H1 (cell line): Measurements from ENCODE around the gene NOX5. TPM values are rescaled to one million over a fixed set of nuclear protein-coding genes. Genes with fewer than 3 reads are reported as not detected.

Source experiments
- CTCF ChIA-PET: fragments of 300-600 bp; sonication (Branson Sonifier 250); formaldehyde crosslinking; loops from one replicate; lab custom pipeline; 2021; ENCODE audit not compliant: partially characterized antibody; lab: Charles Lee
- POLR2A ChIA-PET: fragments of 300-600 bp; sonication (Branson Sonifier 250); formaldehyde crosslinking; loops from one replicate; lab custom pipeline; 2021; ENCODE audit warnings: inconsistent platforms; ENCODE audit not compliant: partially characterized antibody; lab: Charles Lee
- DNase-seq, 2 experiments: peaks; one replicate each; pipeline versions ENCODE4 v3.0.0 to v3.0.0-alpha.2; 2010 to 2022; ENCODE audit warnings: low spot score in 2 of 2, low read depth in 1 of 2, mixed read lengths in 1 of 2
- FAIRE-seq: peaks from 2 replicates; lab custom pipeline; 2011; peaks lifted over from hg19 to GRCh38; lab: Jason Lieb, UNC
- H2AFZ ChIP-seq: 2 replicates; pipeline ENCODE4 v1.8.1; 2012; ENCODE audit warnings: low read length, inconsistent platforms
- H2AK5ac ChIP-seq: 2 replicates; pipeline ENCODE4 v1.6.1; 2013; ENCODE audit warnings: low read depth, low read length
- H2BK120ac ChIP-seq: replicated peaks from 2 replicates; pipeline ENCODE3; 2013; ENCODE audit warnings: low read depth, low read length, inconsistent platforms
- H2BK12ac ChIP-seq: 2 replicates; pipeline ENCODE4 v1.6.1; 2013; ENCODE audit warnings: low read depth, low read length
- H2BK15ac ChIP-seq: 2 replicates; pipeline ENCODE4 v1.6.1; 2013; ENCODE audit warnings: low read length
- H2BK20ac ChIP-seq: 2 replicates; pipeline ENCODE4 v1.6.1; 2013; ENCODE audit warnings: low read length
- H2BK5ac ChIP-seq: 2 replicates; pipeline ENCODE4 v1.6.1; 2013; ENCODE audit warnings: low read depth, low read length
- H3K14ac ChIP-seq: 2 replicates; pipeline ENCODE4 v1.6.1; 2013; ENCODE audit warnings: inconsistent platforms; ENCODE audit not compliant: insufficient read length
- H3K18ac ChIP-seq: 2 replicates; pipeline ENCODE4 v1.6.1; 2013; ENCODE audit warnings: low read length; ENCODE audit errors: extremely low read depth
- H3K23ac ChIP-seq: 2 replicates; pipeline ENCODE4 v1.6.1; 2013; ENCODE audit warnings: inconsistent platforms; ENCODE audit not compliant: insufficient read length
- H3K23me2 ChIP-seq: 2 replicates; pipeline ENCODE4 v1.6.1; 2013; ENCODE audit warnings: low read depth, low read length
- H3K27ac ChIP-seq: 2 replicates; pipeline ENCODE4 v1.6.1; 2011; ENCODE audit warnings: low read depth, low read length, inconsistent platforms
- H3K27me3 ChIP-seq, 4 experiments: replicated peaks in 1 of 4; 1 replicate in 1 of 4; 2 replicates in 3 of 4; pipeline versions ENCODE4 v1.6.1 to v1.8.1; 2011 to 2013; ENCODE audit warnings: low read length in 3 of 4, mild to moderate bottlenecking in 3 of 4, inconsistent platforms in 2 of 4, mixed read lengths in 2 of 4, moderate library complexity in 1 of 4; ENCODE audit not compliant: control insufficient read depth in 3 of 4, insufficient read depth in 3 of 4; ENCODE audit errors: extremely low read depth in 1 of 4
- H3K36me3 ChIP-seq, 4 experiments: 2 replicates each; pipeline versions ENCODE4 v1.6.1 to v1.8.1; 2011 to 2013; ENCODE audit warnings: mild to moderate bottlenecking in 4 of 4, low read length in 3 of 4, moderate library complexity in 2 of 4, control low read depth in 1 of 4, inconsistent platforms in 1 of 4; ENCODE audit not compliant: insufficient read depth in 4 of 4, control insufficient read depth in 2 of 4
- H3K4ac ChIP-seq: replicated peaks from 2 replicates; pipeline ENCODE3; 2013; ENCODE audit warnings: low read length, low read depth, mixed read lengths, inconsistent platforms; ENCODE audit not compliant: insufficient read length
- H3K4me1 ChIP-seq, 4 experiments: replicated peaks in 1 of 4; 1 replicate in 1 of 4; 2 replicates in 3 of 4; pipeline versions ENCODE4 v1.6.1 to v1.8.1; 2011 to 2013; ENCODE audit warnings: low read length in 3 of 4, inconsistent platforms in 2 of 4, mixed read lengths in 1 of 4; ENCODE audit not compliant: insufficient read depth in 4 of 4, control insufficient read depth in 3 of 4
- H3K4me2 ChIP-seq, 2 experiments: 2 replicates each; pipeline versions ENCODE4 v1.6.1 to v1.8.1; 2011 to 2013; ENCODE audit warnings: low read depth in 2 of 2, low read length in 2 of 2, control low read depth in 1 of 2, inconsistent platforms in 1 of 2, mild to moderate bottlenecking in 1 of 2; ENCODE audit not compliant: insufficient read depth in 1 of 2
- H3K4me3 ChIP-seq, 4 experiments: fragments of 200-600, 300-600 bp in 1 of 4; sonication (generic), shearing (Covaris generic), sonication (Bioruptor Twin) in 1 of 4; 2 replicates each; pipeline versions ENCODE4 v1.5.1 to v1.8.1; 2011 to 2016; ENCODE audit warnings: low read length in 4 of 4, low read depth in 3 of 4, control low read depth in 2 of 4, inconsistent platforms in 2 of 4, mild to moderate bottlenecking in 2 of 4, mixed read lengths in 1 of 4, moderate library complexity in 1 of 4; ENCODE audit not compliant: insufficient read depth in 2 of 4; ENCODE audit errors: extremely low read depth in 1 of 4
- H3K56ac ChIP-seq: replicated peaks from 2 replicates; pipeline ENCODE3; 2013; ENCODE audit warnings: low read depth, mild to moderate bottlenecking, mixed read lengths, low read length, inconsistent platforms; ENCODE audit not compliant: insufficient read length
- H3K79me1 ChIP-seq: 2 replicates; pipeline ENCODE4 v1.6.1; 2013; ENCODE audit warnings: low read depth, low read length, control low read depth
- H3K79me2 ChIP-seq, 2 experiments: 2 replicates each; pipeline versions ENCODE4 v1.6.1 to v1.8.1; 2012 to 2013; ENCODE audit warnings: low read length in 2 of 2, mild to moderate bottlenecking in 2 of 2, inconsistent platforms in 1 of 2; ENCODE audit not compliant: insufficient read depth in 2 of 2, control insufficient read depth in 1 of 2
- H3K9ac ChIP-seq, 4 experiments: replicated peaks in 1 of 4; 1 replicate in 1 of 4; 2 replicates in 3 of 4; pipeline versions ENCODE4 v1.6.1 to v1.8.1; 2011 to 2013; ENCODE audit warnings: low read depth in 3 of 4, low read length in 3 of 4, control low read depth in 2 of 4, mild to moderate bottlenecking in 2 of 4, moderate library complexity in 2 of 4, inconsistent platforms in 1 of 4; ENCODE audit errors: extremely low read depth in 1 of 4
- H3K9me3 ChIP-seq, 2 experiments: 2 replicates each; pipeline versions ENCODE4 v1.6.1 to v1.8.1; 2012 to 2013; ENCODE audit warnings: mild to moderate bottlenecking in 2 of 2, moderate library complexity in 2 of 2, control low read depth in 1 of 2, inconsistent platforms in 1 of 2, low read depth in 1 of 2, low read length in 1 of 2, mixed read lengths in 1 of 2; ENCODE audit not compliant: insufficient read depth in 2 of 2
- H4K20me1 ChIP-seq, 2 experiments: replicated peaks in 1 of 2; 2 replicates each; pipeline versions ENCODE3 to v1.8.1; 2011 to 2013; ENCODE audit warnings: inconsistent platforms in 2 of 2, low read length in 2 of 2, mild to moderate bottlenecking in 1 of 2; ENCODE audit not compliant: insufficient read depth in 2 of 2, control insufficient read depth in 1 of 2
- H4K5ac ChIP-seq: 2 replicates; pipeline ENCODE4 v1.6.1; 2013; ENCODE audit warnings: low read length, low read depth, mixed read lengths, inconsistent platforms; ENCODE audit not compliant: insufficient read length
- H4K8ac ChIP-seq: 2 replicates; pipeline ENCODE4 v1.8.0; 2013; ENCODE audit warnings: mild to moderate bottlenecking, moderate library complexity, low read length, inconsistent platforms; ENCODE audit not compliant: insufficient read depth; ENCODE audit errors: extremely low read depth
- H4K91ac ChIP-seq: replicated peaks from 2 replicates; pipeline ENCODE3; 2013; ENCODE audit warnings: low read length, mixed read lengths, inconsistent platforms; ENCODE audit not compliant: insufficient read length
- SRF ChIP-seq: IDR thresholded peaks from 2 replicates; pipeline ENCODE4 v1.6.1; 2011; ENCODE audit warnings: mild to moderate bottlenecking, low read depth, low read length, moderate library complexity
- TEAD4 ChIP-seq: IDR thresholded peaks from 2 replicates; pipeline ENCODE4 v1.6.1; 2012; ENCODE audit warnings: low read depth, low read length, inconsistent platforms, mixed read lengths
- WGBS, 2 experiments: shearing (Covaris generic) in 1 of 2; methylation state at CpG; one replicate each; pipeline versions ENCODE4 v1.1.6 to v1.1.7; 2013 to 2015; ENCODE audit warnings: low lambda C conversion rate in 2 of 2, mixed read lengths in 2 of 2, inconsistent platforms in 1 of 2, low coverage in 1 of 2, missing lambda C conversion rate in 1 of 2; ENCODE audit not compliant: insufficient replicate concordance in 2 of 2, insufficient coverage in 1 of 2, insufficient read length in 1 of 2; ENCODE audit errors: extremely low coverage in 1 of 2, missing lambda C conversion rate in 1 of 2; 5-methylcytosine and 5-hydroxymethylcytosine counted together
- polyA plus RNA-seq, 7 experiments: library from polyadenylated mRNA; depleted of rRNA in 3 of 7; stranded (reverse) in 5 of 7; unstranded in 2 of 7; fragments of >200 nt in 5 of 7; fragments of 200-250 nt in 2 of 7; gene quantifications; 1 replicate in 5 of 7; 2 replicates in 1 of 7; 4 replicates in 1 of 7; pipeline versions ENCODE4 v1.2.1 to v1.2.3, GENCODE V29; 2011 to 2013; ENCODE audit warnings: missing spikeins in 2 of 7, mixed read lengths in 2 of 7
- total RNA-seq: library from RNA; stranded (reverse); fragmentation: NEBNext Ultra II Directional; extraction: Animal tissue kit (Norgen Biotek cat#: 25700); gene quantifications from 2 replicates; pipeline ENCODE4 v1.2.1, GENCODE V29; 2021

Gene NOX5
- total and polyA plus RNA-seq, 2 of the 8 experiments (the other 6 are each of a cell fraction or from before 2014, with no cell fraction given), result under 0.01 TPM; not detected in 1

- Histone ChIP-seq H3K14ac (no peak overlapping the region), H3K79me1 (no peaks in the 10 kb centered on the region), H2BK120ac (peak overlapping the region; percentile 52), H4K20me1 (no peaks in the 10 kb centered on the region), H3K23me2 (peaks cover 11% of the 10 kb centered on the region; the same call in 1 of the 2 replicates), H3K9ac (no peak overlapping the region; a peak in 1 of 7 replicates), H3K56ac (no peak overlapping the region), H3K27me3 (peaks cover 0 to 6% (median 2%) of the 10 kb centered on the region in 4 experiments; a peak in 2 of 7 replicates), H3K4ac (no peak overlapping the region), H4K8ac (no peak overlapping the region), H3K4me1 (peaks cover 31 to 65% (median 50%) of the 10 kb centered on the region in 4 experiments), H3K27ac (no peak overlapping the region), H2AK5ac (no peak overlapping the region), H3K36me3 (no peaks in the 10 kb centered on the region), H3K79me2 (no peaks in the 10 kb centered on the region), H3K23ac (no peak overlapping the region), H3K9me3 (no peaks in the 10 kb centered on the region), H2AFZ (no peak overlapping the region), H2BK20ac (peak overlapping the region; percentile 52; the same call in 1 of the 2 replicates), H3K18ac (no peak overlapping the region; the same call in 1 of the 2 replicates), H4K5ac (no peak overlapping the region), H2BK15ac (no peak overlapping the region), H2BK12ac (peak overlapping the region; percentile 53; the same call in 1 of the 2 replicates), H3K4me2 (peak overlapping the region; percentile 2 to 66; a peak in 2 of 4 replicates), H2BK5ac (peak overlapping the region; percentile 9; the same call in 1 of the 2 replicates), H3K4me3 (peak overlapping the region in 1 of 4 experiments; percentile 29; a peak in 1 of 8 replicates), H4K91ac (peak overlapping the region; percentile 48)
- POLR2A ChIA-PET, result interaction anchor here (0.8 to 4.9 kb wide), 4 partner anchors 11 to 37 kb away, joined by 3 to 39 read pairs (median 4); no protein-coding TSS in a partner anchor
- FAIRE-seq (no peak), DNase-seq (no peak)
- 41% methylated on average over 5 of the region's 5 CpGs; no CpG with 5 or more reads in 1 of the 2 experiments for WGBS, 2 experiments
- TF ChIP-seq SRF, result no peak
- TF ChIP-seq TEAD4, result no peak
- CTCF ChIA-PET, result interaction anchor here (0.6 to 3.2 kb wide), 12 partner anchors 10 to 1154 kb away, joined by 3 to 9 read pairs (median 3); no protein-coding TSS in a partner anchor
Measured at GRCh38 chr15:69085325-69086081, 71.0 kb downstream of the NOX5 start.
